ENCODE results near the gene SRBD1.

SRBD1 gene

GRCh38 chr2:45412754-45413379 is 198.2 kb downstream of the SRBD1 start:
- DNase-seq: no peak

DNA sequence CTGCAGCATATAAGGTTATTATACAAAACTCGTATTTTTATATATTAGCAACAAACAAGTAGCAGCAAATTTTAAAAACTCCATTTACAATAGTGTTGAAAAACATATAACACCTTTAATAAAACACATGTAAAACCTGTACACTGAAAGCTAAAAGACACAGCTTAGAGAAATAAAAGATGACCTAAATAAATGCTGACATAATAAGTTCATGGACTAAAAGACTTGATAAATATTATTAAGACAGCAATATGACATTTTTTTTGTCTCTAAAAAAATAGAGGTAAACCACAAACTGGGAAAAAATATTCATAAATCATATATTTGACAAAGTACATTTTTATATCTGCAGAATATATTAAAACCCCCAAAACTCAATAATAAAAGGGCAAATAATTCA is 201.4 kb downstream of the SRBD1 start:
- DNase-seq: no peak

DNA sequence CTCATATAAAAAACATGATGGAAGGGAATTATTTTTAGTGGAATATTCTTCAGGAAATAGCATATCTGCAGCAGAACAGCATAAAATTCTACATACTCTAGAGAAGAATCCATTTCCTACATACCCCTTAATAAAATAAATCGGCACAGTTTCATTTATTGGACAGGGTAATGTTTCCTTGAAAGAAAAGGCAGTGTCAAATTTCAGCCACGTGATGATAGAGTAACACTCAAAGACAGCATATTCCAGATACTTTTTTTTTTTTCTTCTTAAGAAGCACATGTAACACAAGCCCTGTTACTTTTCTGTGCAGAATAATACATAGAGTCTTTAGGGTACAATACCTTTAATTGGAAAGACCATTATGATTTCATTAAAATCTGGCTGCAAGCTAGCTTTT is 204.4 kb downstream of the SRBD1 start:
- DNase-seq: no peak

DNA sequence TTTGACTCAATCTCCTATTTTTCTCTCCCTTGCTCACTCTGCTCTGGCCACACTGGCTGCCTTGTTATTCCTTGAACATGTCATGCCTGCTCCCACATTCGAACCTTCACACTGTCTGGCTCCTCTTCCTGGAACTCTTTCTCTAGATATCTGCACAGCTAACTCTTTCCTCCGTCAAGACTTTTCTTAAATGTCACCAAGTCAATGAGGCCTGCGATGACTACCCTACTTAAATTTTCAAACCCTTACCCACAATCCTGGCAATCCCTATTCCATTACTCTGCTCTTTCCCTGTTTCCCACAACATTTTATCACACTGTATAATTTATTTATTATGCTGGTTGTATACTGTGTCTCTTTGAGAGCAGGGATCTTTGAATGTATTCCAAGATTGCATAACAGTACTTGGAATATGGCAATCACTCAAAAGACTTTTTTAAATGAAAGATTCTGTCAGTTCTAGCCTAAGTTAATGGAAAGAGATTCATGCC is 206.2 kb downstream of the SRBD1 start:
- no peak for DNase-seq

DNA sequence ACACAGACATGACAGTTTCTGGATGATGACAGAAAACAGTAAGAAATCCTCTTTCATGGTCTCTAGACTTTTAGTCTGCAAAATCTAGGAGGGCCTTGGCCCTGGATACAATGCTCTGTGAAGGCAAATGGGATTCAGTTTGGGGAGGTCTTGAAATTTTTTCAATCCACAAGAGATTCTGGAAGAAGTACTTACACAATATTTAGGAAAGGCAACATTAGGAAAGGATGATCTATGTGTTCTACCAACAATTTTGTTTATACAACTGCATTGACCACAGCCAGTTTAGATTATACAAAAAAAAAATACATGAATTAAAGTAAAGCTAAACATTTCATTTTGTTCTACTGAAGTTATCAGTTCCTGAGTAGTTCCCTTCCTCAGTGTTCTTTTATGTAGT is 208.0 kb downstream of the SRBD1 start:
- no peak for DNase-seq

DNA sequence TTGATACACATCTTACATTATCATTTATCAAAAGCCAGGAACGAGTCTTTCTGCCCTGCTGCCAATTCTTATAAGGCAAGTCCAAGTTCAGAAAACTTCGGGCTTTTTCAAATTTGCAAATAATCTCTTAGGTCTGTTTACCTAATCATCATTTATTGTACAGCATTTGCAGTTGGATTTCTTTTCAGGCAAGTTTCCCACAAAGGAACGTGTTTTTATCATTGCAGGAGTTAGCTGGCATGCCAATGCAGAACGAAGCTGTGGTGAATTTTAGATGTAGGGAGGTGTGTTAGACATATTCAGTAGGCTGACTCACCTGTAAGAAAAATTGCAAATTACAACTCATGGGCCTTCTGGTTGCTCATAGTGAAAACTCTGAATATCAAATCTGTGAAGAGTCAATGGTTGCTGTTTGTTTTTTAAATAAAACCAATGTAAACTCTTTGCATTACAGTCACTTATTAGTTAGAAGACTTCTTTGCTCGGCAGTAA is 209.6 kb downstream of the SRBD1 start:
- no peak for DNase-seq

GRCh38 chr2:45399040-45399784 is 211.9 kb downstream of the SRBD1 start:
- no peak for DNase-seq

DNA sequence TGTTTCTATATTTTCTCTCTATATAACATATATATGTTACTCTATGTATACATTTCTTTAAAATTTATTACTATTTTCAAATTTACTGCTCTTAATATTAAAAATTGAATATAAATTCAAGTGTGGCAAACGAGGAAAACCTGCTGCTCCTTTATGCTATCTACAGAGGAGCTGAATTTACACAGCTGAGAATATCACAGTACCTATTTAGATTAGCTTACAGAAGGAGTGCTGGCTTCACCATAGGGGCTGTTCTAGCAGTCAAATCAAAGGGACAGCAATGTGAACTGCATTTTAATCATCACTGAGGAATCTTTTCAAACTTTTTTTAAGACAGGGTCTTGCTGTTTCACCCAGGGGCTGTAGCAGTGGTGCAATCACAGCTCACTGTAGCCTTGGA is 213.8 kb downstream of the SRBD1 start:
- DNase-seq: no peak

- DNase-seq: no peak
Observed at GRCh38 chr2:45396671-45397070, 214.4 kb downstream of the SRBD1 start.

DNA sequence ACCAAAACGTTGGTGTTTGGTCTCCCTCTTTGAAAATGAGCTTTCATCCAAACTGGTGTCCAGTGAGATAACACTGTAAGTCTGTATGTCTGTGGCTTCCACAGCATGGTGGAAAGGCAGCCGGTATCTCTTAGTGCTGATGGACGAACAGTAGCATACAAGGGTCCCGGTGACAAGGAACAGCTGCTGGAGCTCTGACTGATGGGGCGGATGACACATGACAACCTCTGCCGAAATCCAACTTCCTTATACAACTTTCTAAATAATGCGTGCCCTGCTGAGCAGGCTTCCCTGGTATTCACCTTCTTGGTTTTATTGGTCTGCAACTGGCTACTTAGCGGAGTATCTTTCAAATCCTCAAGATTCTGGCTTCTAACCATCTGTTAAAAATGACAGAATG is 216.2 kb downstream of the SRBD1 start:
- DNase-seq: no peak

GRCh38 chr2:45394216-45394615 is 216.9 kb downstream of the SRBD1 start:
- DNase-seq: no peak

DNA sequence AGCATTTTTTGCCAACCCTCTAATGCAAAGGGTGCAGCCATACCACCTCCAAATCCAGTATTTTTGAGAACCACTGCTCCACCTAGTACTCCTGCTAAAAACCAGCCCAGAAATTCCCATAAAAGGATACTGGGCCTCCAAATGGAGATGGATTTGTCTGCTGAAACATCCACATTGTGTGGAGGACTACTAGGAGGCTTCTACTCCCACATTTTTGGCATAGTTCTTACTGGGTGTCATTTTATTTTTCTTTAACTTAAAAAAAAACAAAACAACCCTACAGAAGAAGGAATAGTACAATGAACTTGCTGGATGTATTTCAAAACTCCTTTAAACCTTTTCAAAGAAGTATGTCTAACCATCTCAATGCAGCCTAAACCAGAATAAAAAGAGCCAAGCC is 219.2 kb downstream of the SRBD1 start:
- DNase-seq: no peak

DNA sequence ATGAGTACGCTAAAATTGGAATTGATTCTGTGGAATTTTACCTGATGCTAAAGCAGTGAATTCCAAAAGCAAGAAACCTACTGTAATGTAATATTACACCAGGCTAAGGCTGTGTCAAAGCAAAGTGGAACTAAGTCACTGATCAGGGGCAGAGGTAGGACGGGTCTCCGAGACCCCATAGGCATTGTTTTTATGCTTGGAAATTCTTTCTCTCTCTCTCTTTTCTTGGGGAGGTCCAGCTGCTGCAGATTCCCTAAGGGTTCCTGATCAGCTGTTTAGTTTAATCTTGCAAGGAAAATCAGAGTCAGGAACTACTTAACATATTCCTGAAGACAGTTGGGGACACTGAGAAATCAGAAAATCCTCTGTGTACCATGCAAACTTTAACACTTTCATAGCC is 220.2 kb downstream of the SRBD1 start:
- DNase-seq: no peak

DNA sequence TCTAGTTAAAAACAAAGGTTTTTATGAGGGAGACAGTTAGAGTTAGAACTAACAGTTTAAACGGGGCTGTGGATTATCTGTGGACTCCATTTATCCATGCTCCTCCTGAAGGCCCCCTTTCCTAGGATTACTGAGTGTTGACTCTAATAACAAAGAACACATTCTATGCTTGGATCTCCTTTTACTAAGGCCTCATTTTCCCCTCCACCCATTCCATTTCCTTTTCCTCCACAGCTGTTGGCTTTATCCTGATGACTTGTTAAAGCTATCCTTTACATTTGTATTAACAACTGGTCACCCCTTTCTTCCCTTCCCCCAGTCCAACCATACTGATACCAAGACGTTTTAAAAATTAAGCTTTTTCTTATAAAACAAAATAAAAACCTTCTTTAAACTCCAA is 220.6 kb downstream of the SRBD1 start:
- no peak for DNase-seq

DNA sequence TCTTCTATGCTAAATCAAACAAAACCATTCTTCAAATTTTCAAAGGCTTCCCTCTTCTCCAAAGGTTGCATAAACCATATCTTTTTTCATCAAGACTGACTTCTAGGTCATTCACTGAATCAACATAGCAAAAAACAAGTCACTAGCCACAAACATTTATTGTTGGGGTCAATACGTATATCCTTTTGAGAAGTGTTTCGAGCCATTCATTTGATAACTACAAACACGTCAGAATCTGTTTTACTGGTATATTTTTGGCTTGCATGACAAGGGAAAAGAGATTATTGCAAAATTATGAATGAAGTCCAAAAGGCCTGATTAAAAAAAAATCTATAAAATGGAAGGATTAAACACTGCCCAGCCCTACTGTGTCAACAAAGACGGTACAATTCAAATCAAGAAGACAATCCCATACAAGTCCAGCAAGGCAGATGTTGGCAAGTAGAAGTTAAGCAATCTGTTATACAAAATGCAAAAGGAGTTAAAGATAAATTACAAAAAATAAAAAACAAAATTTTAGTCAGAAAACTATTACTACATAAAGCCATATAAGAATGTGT is 222.4 kb downstream of the SRBD1 start:
- DNase-seq: no peak

- no peak for DNase-seq
Observed at GRCh38 chr2:45382744-45383143, 228.3 kb downstream of the SRBD1 start.

DNA sequence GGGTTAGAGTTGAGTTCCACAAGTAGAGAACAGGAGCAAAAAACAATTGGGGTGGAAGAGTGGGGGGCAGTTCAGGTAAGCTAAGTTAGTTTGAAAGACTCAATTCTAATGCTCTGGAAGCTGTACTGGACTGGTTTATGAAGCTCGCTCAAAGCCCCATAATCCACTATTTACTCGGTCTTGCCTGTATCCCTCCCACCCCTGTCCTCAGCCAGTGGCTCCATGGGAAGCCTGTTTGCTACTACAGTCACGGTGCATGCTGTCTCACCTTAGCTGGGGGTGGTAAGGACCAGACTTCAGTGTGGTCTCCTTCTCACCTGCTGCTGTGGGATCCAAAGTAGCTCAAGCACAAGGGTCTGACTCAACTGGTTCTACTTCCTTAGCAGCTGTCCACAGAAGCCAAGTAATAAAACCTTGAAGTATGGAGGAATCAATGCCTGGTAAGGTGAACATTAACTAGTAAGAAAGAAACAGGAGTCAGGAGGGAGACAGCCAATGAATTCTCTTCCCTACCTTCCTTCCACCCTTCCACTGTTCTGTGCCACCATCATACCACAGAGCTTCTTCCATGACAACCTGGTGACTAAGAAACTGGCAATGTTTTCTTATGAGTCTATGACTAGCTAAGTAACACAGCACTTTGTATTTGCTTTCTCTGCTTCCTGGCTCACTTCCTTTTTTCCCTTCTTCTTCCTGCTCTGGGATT is 230.8 kb downstream of the SRBD1 start:
- no peak for DNase-seq

- DNase-seq: no peak
Observed at GRCh38 chr2:45379399-45380087, 231.5 kb downstream of the SRBD1 start.

DNA sequence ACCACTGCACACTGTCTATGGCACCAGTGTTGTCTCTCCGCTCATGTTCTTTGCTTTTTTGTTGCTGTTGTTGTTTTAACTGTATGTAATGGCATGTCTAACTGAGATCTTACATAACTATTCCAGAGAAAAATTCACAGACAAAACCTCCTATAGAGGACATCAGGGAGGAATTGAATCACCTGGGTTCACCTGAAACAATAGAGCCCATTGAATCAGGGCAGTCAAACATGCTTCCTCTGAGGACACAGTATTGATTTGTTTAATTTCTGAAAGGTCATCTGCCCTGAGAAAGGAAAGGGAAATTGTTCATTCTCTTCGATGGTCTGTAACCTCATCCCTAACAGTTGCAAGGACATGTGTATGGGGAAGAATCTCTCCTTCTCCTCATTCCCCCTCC is 237.5 kb downstream of the SRBD1 start:
- no peak for DNase-seq

DNA sequence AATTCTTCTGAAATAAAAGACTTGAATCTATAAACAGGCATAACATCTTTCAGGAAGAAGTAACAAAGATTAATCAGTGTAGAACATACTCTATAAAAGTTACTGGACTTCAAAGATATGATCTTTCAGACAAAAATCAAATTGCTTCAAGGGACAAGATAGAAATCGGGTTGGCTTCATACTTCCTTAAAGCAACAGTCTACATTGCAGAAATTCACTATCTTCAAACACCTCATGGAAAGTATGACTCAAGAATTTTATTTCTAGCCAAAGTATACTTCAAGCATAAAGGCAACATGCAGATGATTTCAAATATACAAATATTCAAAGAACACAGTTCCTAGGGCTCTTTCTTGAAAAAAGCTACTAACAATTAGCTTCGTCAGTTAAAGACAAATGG is 240.7 kb downstream of the SRBD1 start:
- DNase-seq: no peak

GRCh38 chr2:45368792-45369191 is 242.3 kb downstream of the SRBD1 start:
- no peak for DNase-seq

- no peak for DNase-seq
Observed at GRCh38 chr2:45361666-45362065, 249.4 kb downstream of the SRBD1 start.

- no peak for DNase-seq
Observed at GRCh38 chr2:45354776-45355175, 256.3 kb downstream of the SRBD1 start.
